ENCODE data around the gene SUPV3L1. TPM values are rescaled to one million over a fixed set of nuclear protein-coding genes. Genes with fewer than 3 reads are reported as not detected.

SUPV3L1 gene
- total RNA-seq, 1 experiment from 2014 or later = 37.6 TPM

GRCh38 chr10:69239136-69239535 lies 59.1 kb downstream of the SUPV3L1 start:
- no peak for DNase-seq
- H3K36me3 ChIP-seq (ENCODE audit: insufficient read depth, low read length) = no peaks in the 10 kb centered on the region
- H3K9me2 ChIP-seq (replicated peaks; ENCODE audit: insufficient read depth, low read length) = no peaks in the 10 kb centered on the region
- H2AFZ ChIP-seq (ENCODE audit: low read length) = no peak overlapping the region
- H3K4me3 ChIP-seq (ENCODE audit: low read length) = no peak overlapping the region
- no peaks in the 10 kb centered on the region for H3K79me2 ChIP-seq (ENCODE audit: low read length)
- no peak overlapping the region for H3K4me2 ChIP-seq (ENCODE audit: low read depth, low read length, poor library complexity, severe bottlenecking)
- H3K27me3 ChIP-seq (ENCODE audit: low read length) = no peaks in the 10 kb centered on the region
- no peak overlapping the region for H3K9ac ChIP-seq (ENCODE audit: low read length)
- H3K9me3 ChIP-seq (ENCODE audit: low read length) = no peaks in the 10 kb centered on the region
- no peak overlapping the region for H3K27ac ChIP-seq (ENCODE audit: low read length)
- peaks cover 2% of the 10 kb centered on the region; the same call in 1 of the 2 replicates for H3K4me1 ChIP-seq (ENCODE audit: low read length)
- H4K20me1 ChIP-seq (ENCODE audit: insufficient read depth, low read depth, low read length) = no peaks in the 10 kb centered on the region

- no peak overlapping the region for H3K4me2 ChIP-seq (ENCODE audit: low read depth, low read length, poor library complexity, severe bottlenecking)
- no peak overlapping the region for H3K27ac ChIP-seq (ENCODE audit: low read length)
- no peaks in the 10 kb centered on the region for H3K79me2 ChIP-seq (ENCODE audit: low read length)
- no peak for DNase-seq
- no peak overlapping the region for H3K4me3 ChIP-seq (ENCODE audit: low read length)
- H3K36me3 ChIP-seq (ENCODE audit: insufficient read depth, low read length) = no peaks in the 10 kb centered on the region
- H4K20me1 ChIP-seq (ENCODE audit: insufficient read depth, low read depth, low read length) = no peaks in the 10 kb centered on the region
- no peaks in the 10 kb centered on the region for H3K9me2 ChIP-seq (replicated peaks; ENCODE audit: insufficient read depth, low read length)
- no peak overlapping the region for H2AFZ ChIP-seq (ENCODE audit: low read length)
- peaks cover 2% of the 10 kb centered on the region; the same call in 1 of the 2 replicates for H3K4me1 ChIP-seq (ENCODE audit: low read length)
- H3K27me3 ChIP-seq (ENCODE audit: low read length) = no peaks in the 10 kb centered on the region
- H3K9ac ChIP-seq (ENCODE audit: low read length) = no peak overlapping the region
- no peaks in the 10 kb centered on the region for H3K9me3 ChIP-seq (ENCODE audit: low read length)
These were observed 59.9 kb downstream of the SUPV3L1 start for GRCh38 chr10:69239816-69240434.

- Histone ChIP-seq H3K4me2 (ENCODE audit: low read depth, low read length, poor library complexity, severe bottlenecking) (no peak overlapping the region), H3K4me1 (ENCODE audit: low read length) (peaks cover 2% of the 10 kb centered on the region; the same call in 1 of the 2 replicates), H2AFZ (ENCODE audit: low read length) (no peak overlapping the region), H3K9me2 (replicated peaks; ENCODE audit: insufficient read depth, low read length) (no peaks in the 10 kb centered on the region), H3K36me3 (ENCODE audit: insufficient read depth, low read length) (no peaks in the 10 kb centered on the region), H3K27ac (ENCODE audit: low read length) (no peak overlapping the region), H4K20me1 (ENCODE audit: insufficient read depth, low read depth, low read length) (no peaks in the 10 kb centered on the region), H3K4me3 (ENCODE audit: low read length) (no peak overlapping the region), H3K9me3 (ENCODE audit: low read length) (no peaks in the 10 kb centered on the region), H3K9ac (ENCODE audit: low read length) (no peak overlapping the region), H3K27me3 (ENCODE audit: low read length) (no peaks in the 10 kb centered on the region), H3K79me2 (ENCODE audit: low read length) (no peaks in the 10 kb centered on the region)
- no peak for DNase-seq
These were observed 60.4 kb downstream of the SUPV3L1 start for GRCh38 chr10:69240455-69240854.

DNA sequence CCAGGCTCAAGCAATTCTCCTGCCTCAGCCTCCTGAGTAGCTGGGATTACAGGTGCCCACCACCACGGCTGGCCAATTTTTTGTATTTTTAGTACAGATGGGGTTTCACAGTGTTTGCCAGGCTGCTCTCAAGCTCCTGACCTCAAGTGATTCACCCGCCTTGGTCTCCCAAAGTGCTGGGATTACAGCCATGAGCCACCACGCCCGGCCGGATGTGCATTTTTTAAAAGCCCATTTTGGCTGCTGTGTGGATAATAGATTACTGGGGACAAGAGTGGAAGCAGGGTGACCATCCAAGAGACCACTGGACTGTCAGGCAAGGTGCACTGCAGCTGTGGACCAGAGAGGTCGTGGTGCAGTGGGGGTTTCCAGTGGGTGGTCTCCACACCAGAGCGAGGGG lies 61.5 kb downstream of the SUPV3L1 start:
- DNase-seq = no peak
- no peaks in the 10 kb centered on the region for H3K27me3 ChIP-seq (ENCODE audit: low read length)
- H3K9me2 ChIP-seq (replicated peaks; ENCODE audit: insufficient read depth, low read length) = no peaks in the 10 kb centered on the region
- no peak overlapping the region for H3K4me2 ChIP-seq (ENCODE audit: low read depth, low read length, poor library complexity, severe bottlenecking)
- H2AFZ ChIP-seq (ENCODE audit: low read length) = no peak overlapping the region
- H4K20me1 ChIP-seq (ENCODE audit: insufficient read depth, low read depth, low read length) = no peaks in the 10 kb centered on the region
- no peaks in the 10 kb centered on the region for H3K79me2 ChIP-seq (ENCODE audit: low read length)
- no peak overlapping the region for H3K4me3 ChIP-seq (ENCODE audit: low read length)
- H3K36me3 ChIP-seq (ENCODE audit: insufficient read depth, low read length) = no peaks in the 10 kb centered on the region
- no peaks in the 10 kb centered on the region for H3K9me3 ChIP-seq (ENCODE audit: low read length)
- H3K4me1 ChIP-seq (ENCODE audit: low read length) = peaks cover 2% of the 10 kb centered on the region; the same call in 1 of the 2 replicates
- no peak overlapping the region for H3K9ac ChIP-seq (ENCODE audit: low read length)
- no peak overlapping the region for H3K27ac ChIP-seq (ENCODE audit: low read length)

GRCh38 chr10:69242040-69242851 lies 62.2 kb downstream of the SUPV3L1 start:
- Histone ChIP-seq H3K9me2 (replicated peaks; ENCODE audit: insufficient read depth, low read length) (no peaks in the 10 kb centered on the region), H3K79me2 (ENCODE audit: low read length) (no peaks in the 10 kb centered on the region), H3K9me3 (ENCODE audit: low read length) (no peaks in the 10 kb centered on the region), H3K36me3 (ENCODE audit: insufficient read depth, low read length) (no peaks in the 10 kb centered on the region), H2AFZ (ENCODE audit: low read length) (no peak overlapping the region), H3K4me1 (ENCODE audit: low read length) (peaks cover 2% of the 10 kb centered on the region; the same call in 1 of the 2 replicates), H4K20me1 (ENCODE audit: insufficient read depth, low read depth, low read length) (no peaks in the 10 kb centered on the region), H3K4me3 (ENCODE audit: low read length) (no peak overlapping the region), H3K27me3 (ENCODE audit: low read length) (no peaks in the 10 kb centered on the region), H3K4me2 (ENCODE audit: low read depth, low read length, poor library complexity, severe bottlenecking) (no peak overlapping the region), H3K27ac (ENCODE audit: low read length) (no peak overlapping the region), H3K9ac (ENCODE audit: low read length) (no peak overlapping the region)
- no peak for DNase-seq

DNA sequence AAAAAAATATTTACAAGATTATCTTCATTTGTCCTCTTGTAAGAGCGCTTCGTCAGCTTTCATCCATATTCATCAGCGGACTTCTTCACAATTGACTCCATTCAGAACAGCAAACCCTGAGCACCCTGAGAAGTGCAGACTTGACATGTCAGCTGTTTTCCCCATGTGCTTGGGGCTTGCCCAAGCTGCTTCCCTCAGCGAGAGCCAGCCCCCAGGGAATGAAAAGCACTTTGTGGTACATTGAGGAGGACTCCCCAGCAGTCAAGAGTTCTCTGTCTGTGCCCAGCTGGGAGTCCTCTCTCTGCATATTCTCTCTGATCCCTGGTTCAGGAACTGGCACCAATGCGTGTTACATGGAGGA lies 62.8 kb downstream of the SUPV3L1 start:
- H2AFZ ChIP-seq (ENCODE audit: low read length) = no peak overlapping the region

GRCh38 chr10:69243817-69244216 lies 63.8 kb downstream of the SUPV3L1 start:
- H4K20me1 ChIP-seq (ENCODE audit: insufficient read depth, low read depth, low read length) = no peaks in the 10 kb centered on the region
- no peaks in the 10 kb centered on the region for H3K9me2 ChIP-seq (replicated peaks; ENCODE audit: insufficient read depth, low read length)
- DNase-seq = no peak
- no peak overlapping the region for H3K4me2 ChIP-seq (ENCODE audit: low read depth, low read length, poor library complexity, severe bottlenecking)
- no peaks in the 10 kb centered on the region for H3K4me1 ChIP-seq (ENCODE audit: low read length)
- H3K79me2 ChIP-seq (ENCODE audit: low read length) = no peaks in the 10 kb centered on the region
- no peaks in the 10 kb centered on the region for H3K36me3 ChIP-seq (ENCODE audit: insufficient read depth, low read length)
- H3K9me3 ChIP-seq (ENCODE audit: low read length) = no peaks in the 10 kb centered on the region
- H3K27me3 ChIP-seq (ENCODE audit: low read length) = no peaks in the 10 kb centered on the region
- H2AFZ ChIP-seq (ENCODE audit: low read length) = no peak overlapping the region
- no peak overlapping the region for H3K4me3 ChIP-seq (ENCODE audit: low read length)
- H3K9ac ChIP-seq (ENCODE audit: low read length) = no peak overlapping the region
- H3K27ac ChIP-seq (ENCODE audit: low read length) = no peak overlapping the region

More for the DNA sequence above, 62.8 kb downstream of the SUPV3L1 start:
- no peaks in the 10 kb centered on the region for H3K36me3 ChIP-seq (ENCODE audit: insufficient read depth, low read length)
- H4K20me1 ChIP-seq (ENCODE audit: insufficient read depth, low read depth, low read length) = no peaks in the 10 kb centered on the region
- H3K9me3 ChIP-seq (ENCODE audit: low read length) = no peaks in the 10 kb centered on the region
- H3K4me2 ChIP-seq (ENCODE audit: low read depth, low read length, poor library complexity, severe bottlenecking) = no peak overlapping the region
- H3K4me3 ChIP-seq (ENCODE audit: low read length) = no peak overlapping the region
- H3K79me2 ChIP-seq (ENCODE audit: low read length) = no peaks in the 10 kb centered on the region
- H3K9ac ChIP-seq (ENCODE audit: low read length) = no peak overlapping the region
- no peak overlapping the region for H3K27ac ChIP-seq (ENCODE audit: low read length)
- peaks cover under 1% of the 10 kb centered on the region; the same call in 1 of the 2 replicates for H3K4me1 ChIP-seq (ENCODE audit: low read length)
- H3K27me3 ChIP-seq (ENCODE audit: low read length) = no peaks in the 10 kb centered on the region
- no peak for DNase-seq
- H3K9me2 ChIP-seq (replicated peaks; ENCODE audit: insufficient read depth, low read length) = no peaks in the 10 kb centered on the region

- no peak for DNase-seq
- H3K9ac ChIP-seq (ENCODE audit: low read length) = no peak overlapping the region
- H3K36me3 ChIP-seq (ENCODE audit: insufficient read depth, low read length) = no peaks in the 10 kb centered on the region
- no peaks in the 10 kb centered on the region for H4K20me1 ChIP-seq (ENCODE audit: insufficient read depth, low read depth, low read length)
- no peak overlapping the region for H2AFZ ChIP-seq (ENCODE audit: low read length)
- H3K79me2 ChIP-seq (ENCODE audit: low read length) = no peaks in the 10 kb centered on the region
- H3K27me3 ChIP-seq (ENCODE audit: low read length) = no peaks in the 10 kb centered on the region
- H3K9me3 ChIP-seq (ENCODE audit: low read length) = no peaks in the 10 kb centered on the region
- H3K4me2 ChIP-seq (ENCODE audit: low read depth, low read length, poor library complexity, severe bottlenecking) = no peak overlapping the region
- H3K27ac ChIP-seq (ENCODE audit: low read length) = no peak overlapping the region
- H3K9me2 ChIP-seq (replicated peaks; ENCODE audit: insufficient read depth, low read length) = no peaks in the 10 kb centered on the region
- no peaks in the 10 kb centered on the region for H3K4me1 ChIP-seq (ENCODE audit: low read length)
- H3K4me3 ChIP-seq (ENCODE audit: low read length) = no peak overlapping the region
These were observed 66.0 kb downstream of the SUPV3L1 start for GRCh38 chr10:69246036-69246435.
